Measurements from ENCODE around the gene ABL1.

ABL1 gene

GRCh38 chr9:130872093-130872492 lies 37.0 kb downstream of the ABL1 start:
- H3K4me3 ChIP-seq (ENCODE audit: low read depth, low read length) = no peak overlapping the region
- TF ChIP-seq, protein P1, sequence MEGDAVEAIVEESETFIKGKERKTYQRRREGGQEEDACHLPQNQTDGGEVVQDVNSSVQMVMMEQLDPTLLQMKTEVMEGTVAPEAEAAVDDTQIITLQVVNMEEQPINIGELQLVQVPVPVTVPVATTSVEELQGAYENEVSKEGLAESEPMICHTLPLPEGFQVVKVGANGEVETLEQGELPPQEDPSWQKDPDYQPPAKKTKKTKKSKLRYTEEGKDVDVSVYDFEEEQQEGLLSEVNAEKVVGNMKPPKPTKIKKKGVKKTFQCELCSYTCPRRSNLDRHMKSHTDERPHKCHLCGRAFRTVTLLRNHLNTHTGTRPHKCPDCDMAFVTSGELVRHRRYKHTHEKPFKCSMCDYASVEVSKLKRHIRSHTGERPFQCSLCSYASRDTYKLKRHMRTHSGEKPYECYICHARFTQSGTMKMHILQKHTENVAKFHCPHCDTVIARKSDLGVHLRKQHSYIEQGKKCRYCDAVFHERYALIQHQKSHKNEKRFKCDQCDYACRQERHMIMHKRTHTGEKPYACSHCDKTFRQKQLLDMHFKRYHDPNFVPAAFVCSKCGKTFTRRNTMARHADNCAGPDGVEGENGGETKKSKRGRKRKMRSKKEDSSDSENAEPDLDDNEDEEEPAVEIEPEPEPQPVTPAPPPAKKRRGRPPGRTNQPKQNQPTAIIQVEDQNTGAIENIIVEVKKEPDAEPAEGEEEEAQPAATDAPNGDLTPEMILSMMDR (IDR thresholded peaks at IDR 0.05; ENCODE audit: low read depth, low read length) = no peak
- no peak for DNase-seq (ENCODE audit: low read depth, low spot score)
- in situ Hi-C loops (cut with HindIII; ENCODE audit: low sequenced_read_pairs) = loop anchor here (25.0 kb wide), 1 partner anchor 185 kb away; the partner anchor contains the start of gene EXOSC2

- TF ChIP-seq, protein P1 (IDR thresholded peaks at IDR 0.05; ENCODE audit: low read depth, low read length) = no peak
- no peak overlapping the region for H3K4me3 ChIP-seq (ENCODE audit: low read depth, low read length)
Observed at GRCh38 chr9:130872508-130872907, 37.5 kb downstream of the ABL1 start.

DNA sequence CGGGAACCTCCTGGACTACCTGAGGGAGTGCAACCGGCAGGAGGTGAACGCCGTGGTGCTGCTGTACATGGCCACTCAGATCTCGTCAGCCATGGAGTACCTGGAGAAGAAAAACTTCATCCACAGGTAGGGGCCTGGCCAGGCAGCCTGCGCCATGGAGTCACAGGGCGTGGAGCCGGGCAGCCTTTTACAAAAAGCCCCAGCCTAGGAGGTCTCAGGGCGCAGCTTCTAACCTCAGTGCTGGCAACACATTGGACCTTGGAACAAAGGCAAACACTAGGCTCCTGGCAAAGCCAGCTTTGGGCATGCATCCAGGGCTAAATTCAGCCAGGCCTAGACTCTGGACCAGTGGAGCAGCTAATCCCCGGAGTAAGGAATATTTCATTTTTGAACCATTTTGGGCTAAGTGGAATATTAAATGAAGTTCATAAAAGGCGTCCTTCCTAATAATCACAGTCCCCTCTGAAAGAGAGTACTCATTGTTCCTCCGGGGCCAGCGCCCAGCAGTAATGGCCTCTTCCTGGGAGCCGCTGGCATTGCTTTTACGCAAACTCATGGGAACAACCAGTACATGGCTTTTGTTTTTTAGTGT lies 38.0 kb downstream of the ABL1 start:
- no peak overlapping the region for H3K4me3 ChIP-seq (ENCODE audit: low read depth, low read length)
- TF ChIP-seq, protein P1 (IDR thresholded peaks at IDR 0.05; ENCODE audit: low read depth, low read length) = no peak
- in situ Hi-C loops (cut with HindIII; ENCODE audit: low sequenced_read_pairs) = loop anchor here (25.0 kb wide), 1 partner anchor 186 kb away; the partner anchor contains the start of gene EXOSC2
- no peak for DNase-seq (ENCODE audit: low read depth, low spot score)

More at GRCh38 chr9:130872508-130872907, 37.5 kb downstream of the ABL1 start:
- no peak for DNase-seq (ENCODE audit: low read depth, low spot score)
- in situ Hi-C loops (cut with HindIII; ENCODE audit: low sequenced_read_pairs) = loop anchor here (25.0 kb wide), 1 partner anchor 185 kb away; the partner anchor contains the start of gene EXOSC2

DNA sequence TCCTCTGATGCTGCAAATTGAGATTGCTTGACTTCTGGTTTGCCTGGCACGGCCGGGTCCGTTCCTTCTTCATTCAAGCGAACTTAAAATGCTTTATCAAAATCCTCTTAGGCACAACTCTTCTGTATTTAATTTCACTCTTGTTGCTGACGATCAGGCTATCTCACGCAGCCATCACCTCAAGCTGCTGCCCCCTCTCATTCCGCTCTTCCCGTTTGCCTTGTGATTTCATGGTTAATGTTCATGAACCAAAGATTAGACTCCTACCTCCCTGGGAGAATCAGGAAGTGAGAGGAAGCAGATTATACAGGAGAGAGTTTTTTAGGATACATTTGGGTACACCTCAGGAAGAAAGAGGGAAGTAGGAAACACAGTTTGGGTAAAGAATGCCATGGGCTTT lies 38.9 kb downstream of the ABL1 start:
- TF ChIP-seq, protein P1 (IDR thresholded peaks at IDR 0.05; ENCODE audit: low read depth, low read length) = no peak
- no peak for DNase-seq (ENCODE audit: low read depth, low spot score)
- in situ Hi-C loops (cut with HindIII; ENCODE audit: low sequenced_read_pairs) = loop anchor here (25.0 kb wide), 1 partner anchor 187 kb away; the partner anchor contains the start of gene EXOSC2
- no peak overlapping the region for H3K4me3 ChIP-seq (ENCODE audit: low read depth, low read length)

DNA sequence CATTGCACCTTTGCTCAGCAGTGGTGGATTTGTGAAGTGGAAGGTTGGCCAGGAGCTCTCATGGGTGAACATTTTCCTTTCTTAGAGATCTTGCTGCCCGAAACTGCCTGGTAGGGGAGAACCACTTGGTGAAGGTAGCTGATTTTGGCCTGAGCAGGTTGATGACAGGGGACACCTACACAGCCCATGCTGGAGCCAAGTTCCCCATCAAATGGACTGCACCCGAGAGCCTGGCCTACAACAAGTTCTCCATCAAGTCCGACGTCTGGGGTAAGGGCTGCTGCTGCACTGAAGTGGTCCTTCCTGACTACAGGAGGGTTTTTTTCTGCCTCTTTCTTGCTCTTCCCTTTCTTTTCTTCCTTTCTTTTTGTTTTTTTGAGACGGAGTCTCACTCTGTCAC lies 39.7 kb downstream of the ABL1 start:
- no peak for DNase-seq (ENCODE audit: low read depth, low spot score)
- no peak overlapping the region for H3K4me3 ChIP-seq (ENCODE audit: low read depth, low read length)
- in situ Hi-C loops (cut with HindIII; ENCODE audit: low sequenced_read_pairs) = loop anchor here (25.0 kb wide), 1 partner anchor 187 kb away; the partner anchor contains the start of gene EXOSC2
- TF ChIP-seq, protein P1 (IDR thresholded peaks at IDR 0.05; ENCODE audit: low read depth, low read length) = no peak

DNA sequence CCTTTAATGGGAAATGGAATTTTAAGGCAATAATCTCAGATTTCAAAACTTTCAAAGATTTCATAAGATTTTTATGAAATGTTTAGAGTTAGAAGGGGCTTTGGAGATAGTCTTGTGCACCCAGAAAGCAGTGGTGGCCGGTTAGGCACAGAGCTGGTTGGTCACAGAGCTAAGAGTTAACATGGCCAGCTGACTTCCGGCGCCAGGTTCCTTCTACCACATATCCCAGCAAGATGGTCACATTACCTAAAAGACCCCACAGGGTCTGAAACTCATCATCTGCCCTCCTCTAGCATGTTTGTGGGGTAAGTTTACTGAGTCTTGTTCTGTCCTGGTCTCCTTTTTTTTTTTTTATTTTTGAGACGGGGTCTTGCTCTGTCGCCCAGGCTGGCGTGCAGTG lies 42.2 kb downstream of the ABL1 start:
- TF ChIP-seq, protein P1 (IDR thresholded peaks at IDR 0.05; ENCODE audit: low read depth, low read length) = no peak
- in situ Hi-C loops (cut with HindIII; ENCODE audit: low sequenced_read_pairs) = no loop called here

More for the DNA sequence above, 42.2 kb downstream of the ABL1 start:
- H3K4me3 ChIP-seq (ENCODE audit: low read depth, low read length) = no peak overlapping the region
- DNase-seq (ENCODE audit: low read depth, low spot score) = no peak

All from astrocyte of the spinal cord (primary cell).